Measurements from ENCODE around the gene MTIF2. TPM values are rescaled to one million over a fixed set of nuclear protein-coding genes. Genes with fewer than 3 reads are reported as not detected.
A peak's percentile ranks its signal among the peaks of the same experiment; 100 is the strongest.

The MTIF2 gene
- total and polyA plus RNA-seq, 2 donors (not counting 3 experiments of a cell fraction or from before 2014, with no cell fraction given): 9.3 to 26.9 TPM

DNA sequence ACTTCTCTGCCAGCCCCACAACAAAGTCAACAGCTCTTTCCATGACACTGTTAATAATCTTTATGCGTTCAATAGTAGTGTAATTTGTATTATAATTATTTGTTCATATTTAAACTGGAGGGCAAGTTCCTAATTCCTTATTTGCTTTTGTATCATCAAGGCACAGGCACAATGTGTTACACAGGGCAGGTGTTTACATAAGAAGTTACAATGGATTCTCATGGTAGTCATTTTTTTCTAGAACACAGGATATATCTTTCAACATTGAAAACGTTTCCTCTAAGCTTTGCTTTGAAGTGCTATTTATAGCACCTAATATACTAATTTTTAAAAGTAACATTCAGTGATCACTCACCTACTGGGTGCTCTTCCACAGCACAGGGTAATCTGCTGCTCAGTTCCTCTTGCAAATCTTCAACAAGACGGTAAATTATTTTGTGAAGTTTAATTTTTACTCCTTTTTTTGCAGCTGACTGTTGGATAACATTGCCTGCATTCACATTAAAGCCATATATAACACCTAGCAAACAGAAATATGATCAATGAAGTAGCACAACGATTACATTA, 29.3 kb downstream of the MTIF2 start:
- peak; percentile 32 for DNase-seq (ENCODE audit: low read depth, low spot score)

More for the DNA sequence above, 29.3 kb downstream of the MTIF2 start:
- POLR2A ChIA-PET: no interaction called here
- H3K27ac ChIP-seq (ENCODE audit: insufficient read depth, low read depth, low read length): no peak overlapping the region
- BruUV-seq (replicated peaks): no TSS peak
- peaks cover 6% of the 10 kb centered on the region for H3K4me1 ChIP-seq (ENCODE audit: control insufficient read depth, extremely low read depth, insufficient read depth, low read length)
- FAIRE-seq: no peak
- H3K9me3 ChIP-seq (replicated peaks; ENCODE audit: control insufficient read depth, insufficient read depth, low read length): no peaks in the 10 kb centered on the region
- no peak overlapping the region for H3K4me3 ChIP-seq (replicated peaks in 1 of 3; ENCODE audit: insufficient read depth in 1 of 3, low read depth in 1 of 3, low read length in 3 of 3)
- H2AFZ ChIP-seq (ENCODE audit: low read depth, low read length): no peak overlapping the region
- H4K20me1 ChIP-seq (replicated peaks; ENCODE audit: control insufficient read depth, extremely low read depth, insufficient read depth, low read length): no peaks in the 10 kb centered on the region
- dilution Hi-C loops (cut with MboI; ENCODE audit: extremely low pct_ligation_motif_present, low sequenced_read_pairs): no loop called here
- H3K4me2 ChIP-seq (ENCODE audit: insufficient read depth, low read length): no peak overlapping the region
- intact Hi-C loops (cut with micrococcal nuclease): loop anchor here (10.0 kb wide), 1 partner anchor 275 kb away; the partner anchor contains the start of gene CFAP36
- CTCF ChIA-PET: interaction anchor here (0.8 to 1.4 kb wide), 2 partner anchors 192 to 340 kb away, joined by 3 to 5 read pairs; no protein-coding TSS in a partner anchor
- no peaks in the 10 kb centered on the region for H3K27me3 ChIP-seq (ENCODE audit: control insufficient read depth in 2 of 2, insufficient read depth in 2 of 2, low read length in 2 of 2)
- TF ChIP-seq POLR2AphosphoS5 (IDR thresholded peaks at IDR 0.05; ENCODE audit: insufficient read depth, low read depth, low read length): no peak
- no peak for TF ChIP-seq MYC (IDR thresholded peaks at IDR 0.05; ENCODE audit: low read depth, low read length)
- TF ChIP-seq FOS (IDR thresholded peaks at IDR 0.05; ENCODE audit: borderline replicate concordance, insufficient read depth, low read length): no peak
- TF ChIP-seq, protein P1, sequence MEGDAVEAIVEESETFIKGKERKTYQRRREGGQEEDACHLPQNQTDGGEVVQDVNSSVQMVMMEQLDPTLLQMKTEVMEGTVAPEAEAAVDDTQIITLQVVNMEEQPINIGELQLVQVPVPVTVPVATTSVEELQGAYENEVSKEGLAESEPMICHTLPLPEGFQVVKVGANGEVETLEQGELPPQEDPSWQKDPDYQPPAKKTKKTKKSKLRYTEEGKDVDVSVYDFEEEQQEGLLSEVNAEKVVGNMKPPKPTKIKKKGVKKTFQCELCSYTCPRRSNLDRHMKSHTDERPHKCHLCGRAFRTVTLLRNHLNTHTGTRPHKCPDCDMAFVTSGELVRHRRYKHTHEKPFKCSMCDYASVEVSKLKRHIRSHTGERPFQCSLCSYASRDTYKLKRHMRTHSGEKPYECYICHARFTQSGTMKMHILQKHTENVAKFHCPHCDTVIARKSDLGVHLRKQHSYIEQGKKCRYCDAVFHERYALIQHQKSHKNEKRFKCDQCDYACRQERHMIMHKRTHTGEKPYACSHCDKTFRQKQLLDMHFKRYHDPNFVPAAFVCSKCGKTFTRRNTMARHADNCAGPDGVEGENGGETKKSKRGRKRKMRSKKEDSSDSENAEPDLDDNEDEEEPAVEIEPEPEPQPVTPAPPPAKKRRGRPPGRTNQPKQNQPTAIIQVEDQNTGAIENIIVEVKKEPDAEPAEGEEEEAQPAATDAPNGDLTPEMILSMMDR (IDR thresholded peaks at IDR 0.05; ENCODE audit: extremely low read depth in 1 of 2, insufficient read depth in 1 of 2, low read depth in 1 of 2, low read length in 2 of 2): no peak
- TF ChIP-seq, protein P2, sequence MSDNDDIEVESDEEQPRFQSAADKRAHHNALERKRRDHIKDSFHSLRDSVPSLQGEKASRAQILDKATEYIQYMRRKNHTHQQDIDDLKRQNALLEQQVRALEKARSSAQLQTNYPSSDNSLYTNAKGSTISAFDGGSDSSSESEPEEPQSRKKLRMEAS (IDR thresholded peaks at IDR 0.05; ENCODE audit: insufficient read depth, insufficient read length): no peak
- no peak for TF ChIP-seq POLR2A (IDR thresholded peaks at IDR 0.05; ENCODE audit: low read depth, low read length)
- no peak for TF ChIP-seq GATA2 (IDR thresholded peaks at IDR 0.05; ENCODE audit: insufficient read depth, insufficient read length, low read depth, low read length)
- no peak for TF ChIP-seq EZH2 (IDR thresholded peaks at IDR 0.05; ENCODE audit: borderline replicate concordance, low read depth, low read length, severe bottlenecking)
- no peak for TF ChIP-seq JUN (IDR thresholded peaks at IDR 0.05; ENCODE audit: borderline replicate concordance, insufficient read depth, insufficient read length, low read depth)
- H3K9me1 ChIP-seq (replicated peaks; ENCODE audit: control insufficient read depth, extremely low read depth, insufficient read depth, low read length): no peaks in the 10 kb centered on the region
- peaks cover 8 to 21% of the 10 kb centered on the region in 2 experiments for H3K36me3 ChIP-seq (ENCODE audit: control insufficient read depth in 2 of 2, extremely low read depth in 1 of 2, insufficient read depth in 2 of 2, low read length in 2 of 2)
- peaks cover 4% of the 10 kb centered on the region for H3K79me2 ChIP-seq (ENCODE audit: control insufficient read depth, insufficient read depth, low read length)
- H3K9ac ChIP-seq (replicated peaks; ENCODE audit: extremely low read depth, insufficient read depth, low read length): no peak overlapping the region
